ENCODE measurements around the gene CNOT6.
"Not testable (repeated sequence)": the region's sequence is repeated elsewhere in the genome, so short reads cannot be mapped to it uniquely, and the experiment has no call there.

Gene CNOT6

GRCh38 chr5:180472269-180472668 lies 21.9 kb upstream of the CNOT6 start:
- DNase-seq = no peak

GRCh38 chr5:180473386-180473785 lies 20.8 kb upstream of the CNOT6 start:
- not testable (repeated sequence) for DNase-seq

GRCh38 chr5:180474569-180474968 lies 19.6 kb upstream of the CNOT6 start:
- no peak for DNase-seq

- DNase-seq = not testable (repeated sequence)
Measured at GRCh38 chr5:180475969-180476524, 18.1 kb upstream of the CNOT6 start.

GRCh38 chr5:180484813-180485212 lies 9.4 kb upstream of the CNOT6 start:
- DNase-seq = no peak

- DNase-seq = no peak
Measured at GRCh38 chr5:180486636-180487149, 7.5 kb upstream of the CNOT6 start.

GRCh38 chr5:180487556-180487955 lies 6.6 kb upstream of the CNOT6 start:
- no peak for DNase-seq

GRCh38 chr5:180491496-180491895 lies 2.7 kb upstream of the CNOT6 start:
- DNase-seq = no peak

- no peak for DNase-seq
Measured at GRCh38 chr5:180492226-180492903, 1.8 kb upstream of the CNOT6 start.

- DNase-seq = peak in 1 of 2 experiments; percentile 23
Measured at GRCh38 chr5:180494510-180495181, 467 bp downstream of the CNOT6 start.

GRCh38 chr5:180495292-180495691 lies 1.1 kb downstream of the CNOT6 start:
- peak in 1 of 2 experiments; percentile 6 for DNase-seq

- no peak for DNase-seq
Measured at GRCh38 chr5:180495991-180496741, 2.0 kb downstream of the CNOT6 start.

- not testable (repeated sequence) for DNase-seq
Measured at GRCh38 chr5:180496806-180497205, 2.6 kb downstream of the CNOT6 start.

GRCh38 chr5:180497865-180498264 lies 3.7 kb downstream of the CNOT6 start:
- DNase-seq = not testable (repeated sequence)

GRCh38 chr5:180498378-180498777 lies 4.2 kb downstream of the CNOT6 start:
- DNase-seq = no peak

- no peak for DNase-seq
Measured at GRCh38 chr5:180499684-180500083, 5.5 kb downstream of the CNOT6 start.

- not testable (repeated sequence) for DNase-seq
Measured at GRCh38 chr5:180500300-180500699, 6.1 kb downstream of the CNOT6 start.

GRCh38 chr5:180507661-180508060 lies 13.5 kb downstream of the CNOT6 start:
- no peak for DNase-seq

- no peak for DNase-seq
Measured at GRCh38 chr5:180515294-180515693, 21.1 kb downstream of the CNOT6 start.

- DNase-seq = not testable (repeated sequence)
Measured at GRCh38 chr5:180515974-180516373, 21.8 kb downstream of the CNOT6 start.

- no peak for DNase-seq
Measured at GRCh38 chr5:180516440-180516839, 22.3 kb downstream of the CNOT6 start.

GRCh38 chr5:180519098-180519497 lies 24.9 kb downstream of the CNOT6 start:
- no peak for DNase-seq

GRCh38 chr5:180521101-180521500 lies 26.9 kb downstream of the CNOT6 start:
- DNase-seq = no peak
